ENCODE results near the gene ERGIC1.

ERGIC1 gene

GRCh38 chr5:172944741-172945140, 110.7 kb downstream of the ERGIC1 start:
- H3K4me3 ChIP-seq (replicated peaks; ENCODE audit: low read depth, low read length): no peak overlapping the region
- TF ChIP-seq CTCF (IDR thresholded peaks at IDR 0.05; ENCODE audit: low read length, missing control alignments): no peak

GRCh38 chr5:172945151-172945550, 111.1 kb downstream of the ERGIC1 start:
- no peak for DNase-seq (ENCODE audit: low read depth)
- H3K4me3 ChIP-seq (replicated peaks; ENCODE audit: low read depth, low read length): no peak overlapping the region
- no peak for TF ChIP-seq CTCF (IDR thresholded peaks at IDR 0.05; ENCODE audit: low read length, missing control alignments)

More at GRCh38 chr5:172944741-172945140, 110.7 kb downstream of the ERGIC1 start:
- no peak for DNase-seq (ENCODE audit: low read depth)

- DNase-seq (ENCODE audit: low read depth): no peak
- no peak for TF ChIP-seq CTCF (IDR thresholded peaks at IDR 0.05; ENCODE audit: low read length, missing control alignments)
- no peak overlapping the region for H3K4me3 ChIP-seq (replicated peaks; ENCODE audit: low read depth, low read length)
Observed at GRCh38 chr5:172946146-172946545, 112.1 kb downstream of the ERGIC1 start.

- no peak overlapping the region for H3K4me3 ChIP-seq (replicated peaks; ENCODE audit: low read depth, low read length)
- no peak for TF ChIP-seq CTCF (IDR thresholded peaks at IDR 0.05; ENCODE audit: low read length, missing control alignments)
- DNase-seq (ENCODE audit: low read depth): no peak
Observed at GRCh38 chr5:172949426-172949825, 115.4 kb downstream of the ERGIC1 start.

GRCh38 chr5:172950176-172950965, 116.3 kb downstream of the ERGIC1 start:
- no peak for TF ChIP-seq CTCF (IDR thresholded peaks at IDR 0.05; ENCODE audit: low read length, missing control alignments)
- DNase-seq (ENCODE audit: low read depth): no peak
- no peak overlapping the region for H3K4me3 ChIP-seq (replicated peaks; ENCODE audit: low read depth, low read length)

- no peak for TF ChIP-seq CTCF (IDR thresholded peaks at IDR 0.05; ENCODE audit: low read length, missing control alignments)
- no peak overlapping the region for H3K4me3 ChIP-seq (replicated peaks; ENCODE audit: low read depth, low read length)
- no peak for DNase-seq (ENCODE audit: low read depth)
Observed at GRCh38 chr5:172951371-172952033, 117.5 kb downstream of the ERGIC1 start.

Data from fibroblast of pulmonary artery (primary cell).